Breast epithelium (tissue), 3 donors: ENCODE data around the gene FLACC1.

Experiments
- POLR2A ChIP-seq: fragments of 450-650 bp; IDR thresholded peaks from one replicate; pipeline ENCODE4 v1.6.1; 2016; ENCODE audit warnings: antibody characterized with exemption, mild to moderate bottlenecking, moderate library complexity
- POLR2AphosphoS5 ChIP-seq, 3 donors: sonication (generic); formaldehyde crosslinking; IDR thresholded peaks; one replicate each; pipeline ENCODE4 v1.6.1; 2017; ENCODE audit warnings: antibody characterized with exemption in 3 of 3
- TF ChIP-seq, protein P1 (sequence below), 3 donors: fragments of 450-650 bp; IDR thresholded peaks; one replicate each; pipeline ENCODE4 v1.5.1; 2016 to 2017; ENCODE audit warnings: antibody characterized with exemption in 3 of 3, mild to moderate bottlenecking in 3 of 3, moderate library complexity in 3 of 3

DNA sequence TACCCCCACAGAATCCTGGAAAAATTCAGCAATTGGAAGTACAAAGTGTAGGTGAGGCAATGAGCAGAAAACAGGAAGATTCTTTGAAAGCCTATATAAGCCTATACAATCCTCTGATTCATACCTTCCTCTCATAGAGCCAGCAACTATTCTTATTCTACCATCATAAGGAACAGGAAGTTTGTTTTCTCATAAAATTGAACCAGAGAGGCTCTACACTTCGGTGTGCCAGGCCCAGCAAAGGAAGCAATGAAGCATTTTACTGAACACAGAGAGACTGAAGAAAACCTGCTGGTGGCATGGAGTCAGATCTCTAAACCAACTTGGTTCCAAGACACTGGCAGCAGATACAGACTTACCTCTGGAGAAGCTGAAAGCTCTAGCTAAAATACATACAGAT, 78.1 kb downstream of the FLACC1 start:
- TF ChIP-seq, protein P1, sequence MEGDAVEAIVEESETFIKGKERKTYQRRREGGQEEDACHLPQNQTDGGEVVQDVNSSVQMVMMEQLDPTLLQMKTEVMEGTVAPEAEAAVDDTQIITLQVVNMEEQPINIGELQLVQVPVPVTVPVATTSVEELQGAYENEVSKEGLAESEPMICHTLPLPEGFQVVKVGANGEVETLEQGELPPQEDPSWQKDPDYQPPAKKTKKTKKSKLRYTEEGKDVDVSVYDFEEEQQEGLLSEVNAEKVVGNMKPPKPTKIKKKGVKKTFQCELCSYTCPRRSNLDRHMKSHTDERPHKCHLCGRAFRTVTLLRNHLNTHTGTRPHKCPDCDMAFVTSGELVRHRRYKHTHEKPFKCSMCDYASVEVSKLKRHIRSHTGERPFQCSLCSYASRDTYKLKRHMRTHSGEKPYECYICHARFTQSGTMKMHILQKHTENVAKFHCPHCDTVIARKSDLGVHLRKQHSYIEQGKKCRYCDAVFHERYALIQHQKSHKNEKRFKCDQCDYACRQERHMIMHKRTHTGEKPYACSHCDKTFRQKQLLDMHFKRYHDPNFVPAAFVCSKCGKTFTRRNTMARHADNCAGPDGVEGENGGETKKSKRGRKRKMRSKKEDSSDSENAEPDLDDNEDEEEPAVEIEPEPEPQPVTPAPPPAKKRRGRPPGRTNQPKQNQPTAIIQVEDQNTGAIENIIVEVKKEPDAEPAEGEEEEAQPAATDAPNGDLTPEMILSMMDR (IDR thresholded peaks at IDR 0.05): no peak
- TF ChIP-seq POLR2AphosphoS5 (IDR thresholded peaks at IDR 0.05): no peak
- TF ChIP-seq POLR2A: no peak
